GM12891 (cell line): ENCODE measurements around the gene ADAMTS4.

Source experiments
- POLR2A ChIP-seq: IDR thresholded peaks from 2 replicates; pipeline ENCODE4 v1.6.1; 2011; ENCODE audit warnings: low read depth, low read length, control low read depth
- POLR2AphosphoS5 ChIP-seq: IDR thresholded peaks from 2 replicates; pipeline ENCODE4 v1.6.1; 2011; ENCODE audit warnings: low read depth, low read length, control low read depth

DNA sequence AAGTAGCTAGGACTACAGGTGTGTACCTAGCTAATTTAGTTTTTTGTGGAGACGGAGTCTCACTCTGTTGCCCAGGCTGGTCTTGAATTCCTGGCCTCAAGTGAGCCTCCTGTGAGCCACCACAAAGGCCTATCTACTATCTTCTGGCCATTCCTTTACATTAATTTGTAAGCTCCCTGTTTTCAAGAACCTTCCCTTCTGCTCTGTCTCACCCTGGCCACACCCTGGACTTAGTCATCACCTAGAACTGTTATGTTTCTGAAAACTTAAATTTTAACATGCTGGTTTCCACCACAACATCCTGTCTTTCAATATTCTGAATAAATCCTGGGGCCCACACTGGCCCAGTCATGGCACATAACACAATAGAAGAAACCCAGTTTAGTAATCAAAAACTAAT lies 16.6 kb downstream of the ADAMTS4 start:
- no peak for TF ChIP-seq POLR2A
- TF ChIP-seq POLR2AphosphoS5 = no peak
